Stimulated activated naive CD8-positive, alpha-beta T cell treated with anti-CD3 and anti-CD28 coated beads, Interleukin-15, amount 100 ng/mL, for 72 hours (primary cell): Measurements from ENCODE around the gene FAM241B.

ENCODE experiments used
- ATAC-seq: fragments of 150-1000 bp; cut with Tn5 transposase; 2 replicates; pipeline ENCODE4 v1.10.0; 2021; ENCODE audit warnings: mild to moderate bottlenecking, moderate library complexity
- DNase-seq, 2 donors: peaks; one replicate each; pipeline ENCODE4 v3.0.0; 2021 to 2022
- H3K27ac Mint-ChIP-seq, 2 donors: one replicate each; pipeline ENCODE4 v1.8.0; 2022; ENCODE audit warnings: mild to moderate bottlenecking in 2 of 2, mixed read lengths in 2 of 2, moderate library complexity in 2 of 2
- H3K27me3 Mint-ChIP-seq: one replicate; pipeline ENCODE4 v1.8.0; 2022; ENCODE audit warnings: mixed read lengths
- H3K4me1 Mint-ChIP-seq: one replicate; pipeline ENCODE4 v1.8.0; 2022; ENCODE audit warnings: mild to moderate bottlenecking, mixed read lengths
- H3K4me3 Mint-ChIP-seq, 2 donors: one replicate each; pipeline ENCODE4 v1.8.0; 2022; ENCODE audit warnings: mild to moderate bottlenecking in 2 of 2, mixed read lengths in 2 of 2, moderate library complexity in 1 of 2
- H3K9me3 Mint-ChIP-seq, 2 donors: one replicate each; pipeline ENCODE4 v1.8.0; 2022; ENCODE audit warnings: mixed read lengths in 2 of 2

The FAM241B gene

DNA sequence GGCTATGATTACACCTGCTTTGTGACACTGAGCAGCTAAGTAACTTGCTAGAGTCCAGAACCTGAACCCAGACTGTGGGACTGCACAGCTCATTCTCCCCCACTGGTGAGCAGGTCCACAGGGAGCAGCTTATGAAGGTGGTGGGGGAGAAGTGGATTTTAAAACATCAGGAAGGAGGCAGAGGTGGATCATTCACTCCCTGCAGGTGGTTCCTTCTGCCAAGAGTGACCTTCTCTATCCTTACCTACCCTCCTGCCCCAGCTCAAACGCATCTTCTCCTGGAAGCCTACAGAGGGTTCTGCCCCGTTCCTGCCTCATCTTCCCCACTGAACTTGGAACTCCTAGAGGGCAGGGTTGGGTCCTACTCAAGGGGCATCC, 539 bp upstream of the FAM241B start:
- DNase-seq (no peak), ATAC-seq (no peak)
- Mint-ChIP-seq H3K9me3 (peaks cover 6 to 8% of the 10 kb centered on the region in 2 donors), H3K27me3 (no peaks in the 10 kb centered on the region), H3K4me1 (peaks cover 16% of the 10 kb centered on the region), H3K4me3 (peak overlapping the region; percentile 66 to 69), H3K27ac (peak overlapping the region in 1 of 2 donors; percentile 73)

- peaks cover 15% of the 10 kb centered on the region for H3K4me1 Mint-ChIP-seq
- DNase-seq = no peak
- H3K9me3 Mint-ChIP-seq = no peaks in the 10 kb centered on the region
- peak; percentile 3 for ATAC-seq
- peak overlapping the region in 1 of 2 donors; percentile 27 for H3K27ac Mint-ChIP-seq
- peak overlapping the region; percentile 53 to 72 for H3K4me3 Mint-ChIP-seq
- no peaks in the 10 kb centered on the region for H3K27me3 Mint-ChIP-seq
These were observed 779 bp downstream of the FAM241B start for GRCh38 chr10:69630651-69631400.

DNA sequence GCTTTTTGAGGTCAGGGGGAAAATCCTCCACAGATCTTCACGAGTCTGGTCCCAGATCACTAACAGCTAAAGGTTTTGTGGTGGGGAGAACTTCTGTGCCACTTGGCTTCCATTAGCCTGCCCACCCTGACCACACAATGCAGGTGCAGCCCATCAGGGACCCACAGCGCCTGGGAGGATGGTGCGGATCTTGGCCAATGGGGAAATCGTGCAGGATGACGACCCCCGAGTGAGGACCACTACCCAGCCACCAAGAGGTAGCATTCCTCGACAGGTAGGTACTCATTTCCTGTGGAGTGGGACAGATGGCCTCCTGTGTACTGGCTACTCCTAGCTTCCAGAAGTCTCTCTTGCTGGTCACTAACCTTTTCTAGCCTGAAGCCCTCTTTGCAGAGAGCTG, 1.5 kb downstream of the FAM241B start:
- Mint-ChIP-seq H3K4me3 (peak overlapping the region; percentile 53 to 72), H3K27me3 (no peaks in the 10 kb centered on the region), H3K9me3 (no peaks in the 10 kb centered on the region), H3K27ac (no peak overlapping the region), H3K4me1 (peaks cover 15% of the 10 kb centered on the region)
- ATAC-seq (no peak), DNase-seq (no peak)

- Mint-ChIP-seq H3K4me3 (no peak overlapping the region), H3K27me3 (no peaks in the 10 kb centered on the region), H3K4me1 (peaks cover 15% of the 10 kb centered on the region), H3K27ac (peak overlapping the region in 1 of 2 donors; percentile 68), H3K9me3 (no peaks in the 10 kb centered on the region)
- ATAC-seq (no peak), DNase-seq (no peak)
These were observed 2.6 kb downstream of the FAM241B start for GRCh38 chr10:69632516-69633199.

GRCh38 chr10:69633673-69634635, 3.9 kb downstream of the FAM241B start:
- no peak overlapping the region for H3K27ac Mint-ChIP-seq

GRCh38 chr10:69634759-69635425, 4.8 kb downstream of the FAM241B start:
- Mint-ChIP-seq H3K4me1 (peaks cover 15% of the 10 kb centered on the region), H3K4me3 (no peak overlapping the region), H3K9me3 (no peaks in the 10 kb centered on the region), H3K27ac (peak overlapping the region in 1 of 2 donors; percentile 42), H3K27me3 (no peaks in the 10 kb centered on the region)
- DNase-seq = no peak
- ATAC-seq = no peak

More at GRCh38 chr10:69633673-69634635, 3.9 kb downstream of the FAM241B start:
- Mint-ChIP-seq H3K4me3 (no peak overlapping the region), H3K27me3 (no peaks in the 10 kb centered on the region), H3K4me1 (peaks cover 15% of the 10 kb centered on the region), H3K9me3 (no peaks in the 10 kb centered on the region)
- no peak for ATAC-seq
- no peak for DNase-seq

DNA sequence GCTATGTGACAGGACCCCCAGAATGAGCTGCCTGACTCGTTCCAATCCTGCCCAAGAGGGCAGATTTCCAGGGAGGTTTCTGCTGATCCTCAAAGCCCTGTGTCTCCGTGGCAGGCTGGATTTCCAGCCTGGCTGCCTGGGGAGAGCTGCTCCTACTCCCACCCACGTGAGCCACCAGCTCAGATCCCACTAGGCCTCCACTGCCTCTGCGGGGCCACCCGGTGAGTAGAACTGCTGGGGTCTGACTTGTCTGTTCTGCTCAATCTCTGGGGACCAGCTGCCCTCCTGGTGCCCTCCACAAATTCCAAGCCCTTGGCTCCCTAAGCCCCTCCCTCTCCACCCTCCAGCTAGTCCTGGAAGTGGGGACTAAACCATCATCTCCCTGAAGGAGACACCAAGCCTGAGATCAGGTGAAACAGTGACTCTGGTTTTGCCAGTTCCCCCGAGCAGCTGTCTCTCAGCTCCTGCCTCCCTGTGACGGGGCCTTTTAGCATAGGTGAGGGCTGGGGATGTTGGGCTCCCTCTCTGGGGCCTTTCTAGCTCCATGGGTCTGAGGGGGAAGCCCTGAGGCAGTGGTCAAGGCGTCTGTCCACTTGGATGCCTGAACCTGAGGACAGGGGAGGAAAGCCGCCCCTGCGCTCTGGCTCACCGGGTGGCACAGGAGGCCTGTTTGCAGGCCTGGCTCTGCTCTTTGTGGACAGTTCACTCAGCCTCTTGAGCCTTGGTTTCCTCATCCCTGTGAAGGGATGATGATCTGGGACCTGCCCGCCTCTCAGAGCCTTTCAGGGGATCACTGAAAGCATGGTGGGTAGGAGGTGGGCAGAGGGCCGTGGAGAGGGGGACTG, 5.6 kb downstream of the FAM241B start:
- H3K27ac Mint-ChIP-seq = no peak overlapping the region
- ATAC-seq (no peak), DNase-seq (no peak)
- no peaks in the 10 kb centered on the region for H3K27me3 Mint-ChIP-seq
- H3K9me3 Mint-ChIP-seq = no peaks in the 10 kb centered on the region
- no peak overlapping the region for H3K4me3 Mint-ChIP-seq
- peaks cover 13% of the 10 kb centered on the region for H3K4me1 Mint-ChIP-seq

DNA sequence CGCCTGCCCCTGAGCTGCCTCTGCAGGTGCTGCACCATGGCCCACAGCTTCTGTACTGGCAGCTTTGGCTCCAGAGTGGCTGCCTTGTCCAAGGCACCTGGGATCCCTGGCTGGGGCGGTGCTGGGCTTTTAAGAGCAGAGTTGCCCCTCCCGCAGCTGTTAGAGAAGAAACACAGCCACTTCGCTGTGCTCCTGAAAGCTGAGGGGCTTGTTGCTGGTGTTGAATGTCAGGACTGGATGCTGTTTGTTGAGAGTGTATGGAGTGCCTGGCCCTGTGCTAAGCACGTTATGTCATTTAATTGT, 6.2 kb downstream of the FAM241B start:
- no peaks in the 10 kb centered on the region for H3K9me3 Mint-ChIP-seq

DNA sequence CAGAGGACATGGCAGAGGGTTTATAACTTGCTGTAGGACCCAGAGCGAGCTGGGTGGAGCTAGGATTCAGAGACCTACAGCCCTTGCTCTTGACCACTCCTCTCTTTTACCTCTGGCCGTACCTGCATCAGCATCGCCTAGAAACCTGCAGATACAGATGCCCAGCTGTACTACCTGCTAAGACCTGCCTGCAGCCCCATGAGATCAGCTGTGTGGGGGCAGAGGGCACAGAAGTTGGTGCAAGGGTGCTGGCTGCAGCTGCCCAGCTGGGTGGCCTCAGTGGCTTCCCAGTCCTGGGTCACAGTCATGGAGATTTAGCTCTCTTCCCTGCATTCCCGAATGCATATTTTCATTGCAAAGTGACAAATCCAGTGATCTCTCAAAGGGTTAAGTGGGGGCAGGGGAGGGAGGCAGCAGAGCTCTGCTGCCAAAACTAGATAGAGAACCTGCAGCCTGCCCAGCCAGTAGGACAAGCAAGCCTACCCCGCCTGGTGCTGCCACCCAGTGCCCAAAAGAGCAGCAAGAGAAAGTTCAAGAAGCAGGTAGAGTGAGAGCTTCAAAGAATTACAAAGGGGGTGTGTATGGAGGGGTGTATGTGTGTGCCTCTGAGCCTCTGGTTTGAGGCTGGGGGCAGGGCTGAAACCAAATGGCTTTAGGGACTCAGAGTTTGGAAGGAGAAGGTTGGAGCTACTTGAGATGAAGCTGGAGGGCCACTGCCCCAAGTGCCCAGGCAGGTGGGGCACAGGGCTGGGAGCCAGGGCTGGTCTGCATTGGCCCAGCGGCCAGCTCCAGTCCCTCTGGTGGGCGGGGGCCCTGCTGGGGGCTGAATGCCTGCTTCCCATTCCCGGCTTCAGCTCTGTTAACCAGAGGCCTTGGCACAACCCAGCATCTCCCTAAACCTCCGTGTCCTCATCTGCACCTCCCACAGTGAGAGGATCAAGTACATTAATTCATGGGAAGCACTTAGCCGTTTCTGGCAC, 6.9 kb downstream of the FAM241B start:
- ATAC-seq (peak; percentile 57), DNase-seq (no peak)
- peaks cover under 1% of the 10 kb centered on the region for H3K4me1 Mint-ChIP-seq
- no peak overlapping the region for H3K27ac Mint-ChIP-seq
- H3K4me3 Mint-ChIP-seq = no peak overlapping the region
- no peaks in the 10 kb centered on the region for H3K9me3 Mint-ChIP-seq
- no peaks in the 10 kb centered on the region for H3K27me3 Mint-ChIP-seq

More for the DNA sequence above, 6.2 kb downstream of the FAM241B start:
- H3K27me3 Mint-ChIP-seq = no peaks in the 10 kb centered on the region
- H3K4me1 Mint-ChIP-seq = peaks cover 7% of the 10 kb centered on the region
- ATAC-seq (no peak), DNase-seq (no peak)
- H3K27ac Mint-ChIP-seq = no peak overlapping the region
- no peak overlapping the region for H3K4me3 Mint-ChIP-seq

DNA sequence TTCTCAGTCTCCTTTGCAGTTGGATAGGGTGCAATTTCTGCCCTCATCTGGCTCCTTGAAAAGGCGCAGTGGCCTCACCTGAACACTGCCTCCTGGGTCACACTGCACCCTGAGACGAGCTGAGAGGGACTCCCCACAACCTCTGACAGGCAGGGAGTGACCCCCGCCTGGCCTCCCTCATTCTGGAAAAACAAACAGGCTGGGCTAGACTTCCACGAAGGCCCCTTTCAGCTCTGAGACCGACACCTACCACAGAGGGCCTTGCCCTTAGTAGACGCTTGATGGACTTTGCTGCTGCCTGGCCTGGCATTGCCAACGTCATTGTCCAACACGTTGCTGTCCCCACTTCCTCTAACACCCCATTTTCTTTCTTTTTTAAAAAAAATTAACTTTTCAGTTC, 8.6 kb downstream of the FAM241B start:
- no peak for DNase-seq

DNA sequence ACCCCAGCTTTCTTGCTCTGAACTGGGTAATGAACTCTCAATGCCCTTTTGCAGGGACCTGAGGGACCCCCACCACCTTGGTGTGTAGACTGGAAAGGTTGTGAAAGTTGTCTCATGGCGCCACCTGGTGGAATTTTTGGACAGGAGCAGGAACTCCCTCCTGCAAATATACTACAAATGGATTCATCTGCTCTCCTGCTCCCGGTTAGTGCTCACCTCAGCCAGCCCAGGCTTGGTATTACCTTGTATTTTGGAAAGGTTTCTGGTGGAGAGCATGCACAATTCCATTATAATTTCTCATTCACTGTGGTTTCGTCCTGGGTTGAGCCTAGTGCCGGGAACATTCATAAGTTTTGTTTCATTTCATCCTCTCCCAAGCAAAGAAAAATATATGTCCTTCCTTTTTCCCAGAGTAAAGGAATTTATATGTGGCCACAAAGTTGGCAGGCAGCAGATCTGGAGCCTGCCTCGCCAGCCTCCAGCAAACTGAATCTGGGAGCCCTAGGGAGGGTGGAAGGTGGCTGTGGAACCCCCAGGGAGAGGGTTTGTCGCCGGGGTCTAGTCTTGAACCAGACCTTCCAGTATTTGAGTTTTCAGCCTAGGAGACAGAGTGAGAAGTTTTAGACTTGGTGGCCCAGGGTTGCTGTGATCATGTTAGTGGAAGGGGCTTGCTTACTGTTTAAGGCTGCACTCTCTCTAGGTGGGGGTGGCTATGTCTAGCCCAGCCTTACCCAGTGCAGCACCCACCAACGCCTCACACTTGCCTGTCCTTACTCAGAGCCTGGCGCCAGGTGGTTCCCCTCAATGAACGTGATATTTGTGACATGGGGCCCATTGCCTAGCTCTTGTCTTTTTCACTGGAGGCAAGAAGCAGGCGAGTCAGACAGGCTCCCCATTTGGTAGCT, 9.5 kb downstream of the FAM241B start:
- no peaks in the 10 kb centered on the region for H3K27me3 Mint-ChIP-seq
- H3K9me3 Mint-ChIP-seq = no peaks in the 10 kb centered on the region
- no peak overlapping the region for H3K27ac Mint-ChIP-seq
- H3K4me1 Mint-ChIP-seq = no peaks in the 10 kb centered on the region
- DNase-seq = peak; percentile 51 to 60
- peak; percentile 58 for ATAC-seq
- no peak overlapping the region for H3K4me3 Mint-ChIP-seq

More for the DNA sequence above, 8.6 kb downstream of the FAM241B start:
- ATAC-seq = no peak
- no peaks in the 10 kb centered on the region for H3K27me3 Mint-ChIP-seq
- H3K4me1 Mint-ChIP-seq = no peaks in the 10 kb centered on the region
- no peak overlapping the region for H3K27ac Mint-ChIP-seq
- H3K4me3 Mint-ChIP-seq = no peak overlapping the region
- H3K9me3 Mint-ChIP-seq = no peaks in the 10 kb centered on the region

GRCh38 chr10:69640196-69640980, 10.3 kb downstream of the FAM241B start:
- H3K4me1 Mint-ChIP-seq = no peaks in the 10 kb centered on the region
- no peaks in the 10 kb centered on the region for H3K9me3 Mint-ChIP-seq
- no peak overlapping the region for H3K4me3 Mint-ChIP-seq
- ATAC-seq (no peak), DNase-seq (no peak)
- no peaks in the 10 kb centered on the region for H3K27me3 Mint-ChIP-seq
- H3K27ac Mint-ChIP-seq = no peak overlapping the region
